Vagina (tissue), 2 donors: ENCODE data around the gene SCIN. TPM values are rescaled to one million over a fixed set of nuclear protein-coding genes. Genes with fewer than 3 reads are reported as not detected.

Experiments used
- DNase-seq, 2 donors: peaks; one replicate each; pipeline ENCODE4 v3.0.0-alpha.2; 2017; ENCODE audit errors: extremely low spot score in 2 of 2
- H3K27ac ChIP-seq: fragments of 200-600 bp; sonication (generic); one replicate; pipeline ENCODE4 v1.5.1; 2019
- H3K27me3 ChIP-seq: fragments of 200-600 bp; sonication (generic); one replicate; pipeline ENCODE4 v1.5.1; 2019
- H3K36me3 ChIP-seq, 2 donors: fragments of 200-600 bp; sonication (generic); one replicate each; pipeline ENCODE4 v1.5.1; 2017 to 2019
- H3K4me1 ChIP-seq: fragments of 200-600 bp; sonication (generic); one replicate; pipeline ENCODE4 v1.5.1; 2019
- H3K4me3 ChIP-seq, 2 donors: fragments of 200-600 bp; sonication (generic); 1 replicate in 1 of 2; 2 replicates in 1 of 2; pipeline ENCODE4 v1.5.1; 2016 to 2019
- H3K9me3 ChIP-seq: fragments of 200-600 bp; sonication (generic); one replicate; pipeline ENCODE4 v1.5.1; 2019
- POLR2A ChIP-seq, 2 donors: fragments of 450-650 bp; IDR thresholded peaks; one replicate each; pipeline ENCODE4 v1.6.1; 2017; ENCODE audit warnings: antibody characterized with exemption in 2 of 2, mild to moderate bottlenecking in 2 of 2, moderate library complexity in 2 of 2
- POLR2AphosphoS5 ChIP-seq, 2 donors: sonication (generic); formaldehyde crosslinking; IDR thresholded peaks; one replicate each; pipeline ENCODE4 v1.9.0; 2017; ENCODE audit warnings: antibody characterized with exemption in 2 of 2, mild to moderate bottlenecking in 2 of 2, low read depth in 1 of 2; ENCODE audit not compliant: insufficient read depth in 1 of 2
- intact Hi-C: fragments of 100-400 bp; cut with DNase I; formaldehyde crosslinking; loops from one replicate; pipeline ENCODE4 v1.15.1; 2023
- total RNA-seq: library from RNA; depleted of rRNA; stranded (reverse); fragments of >200 nt; gene quantifications from one replicate; pipeline ENCODE4 v1.2.3, GENCODE V29; 2016
- TF ChIP-seq, protein P1 (sequence below), 3 experiments: fragments of 450-650 bp in 2 of 3; fragments of 200-600 bp in 1 of 3; sonication (generic) in 1 of 3; IDR thresholded peaks; one replicate each; pipeline ENCODE4 v1.5.1; 2017 to 2019; ENCODE audit warnings: antibody characterized with exemption in 3 of 3, mild to moderate bottlenecking in 2 of 3, moderate library complexity in 2 of 3

Gene SCIN
- total RNA-seq, 1 donor from 2014 or later, result 0.74 TPM

DNA sequence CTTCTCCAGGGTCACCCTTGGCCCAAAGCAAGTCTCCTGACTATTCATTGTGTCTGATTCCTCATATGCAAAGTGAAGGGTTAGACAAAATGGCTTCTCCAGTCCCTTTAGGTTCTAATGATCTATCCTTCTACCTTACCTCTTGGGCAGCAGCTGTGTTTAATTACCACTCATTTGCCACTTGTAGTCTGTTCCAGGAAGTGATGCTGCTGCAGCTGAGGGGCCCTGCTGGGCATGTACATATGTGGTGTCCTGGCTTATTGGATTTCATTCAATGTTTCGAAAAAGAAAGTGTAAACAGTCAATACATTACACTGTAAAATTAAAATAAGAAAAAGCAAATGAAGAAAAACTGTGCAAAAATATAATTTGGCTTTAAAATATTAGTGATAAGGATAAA, 36.6 kb downstream of the SCIN start:
- intact Hi-C loops, result no loop called here

DNA sequence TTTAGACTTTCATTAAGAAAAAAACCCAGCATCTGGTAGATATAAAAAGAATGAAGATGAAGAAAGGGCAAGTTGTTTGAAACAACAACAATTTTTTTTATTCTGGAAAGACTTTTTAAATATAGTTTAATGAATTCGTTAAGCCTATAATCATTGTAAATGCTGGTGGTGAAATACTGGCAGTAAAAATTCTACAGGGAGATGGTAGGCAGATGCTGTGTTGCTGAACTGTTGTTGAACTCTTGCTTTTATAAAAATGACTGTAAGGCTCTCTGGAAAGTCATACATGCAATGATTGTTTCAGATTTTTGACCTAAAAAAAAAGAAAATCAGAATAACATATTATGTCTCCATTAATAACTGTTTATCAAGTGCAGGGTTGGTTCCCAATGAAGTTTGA, 39.0 kb downstream of the SCIN start:
- no peaks in the 10 kb centered on the region for H3K4me1 ChIP-seq
- no peak for TF ChIP-seq POLR2AphosphoS5 (IDR thresholded peaks at IDR 0.05; ENCODE audit: insufficient read depth in 1 of 2, low read depth in 1 of 2)
- TF ChIP-seq POLR2A (IDR thresholded peaks at IDR 0.05), result no peak
- TF ChIP-seq, protein P1, sequence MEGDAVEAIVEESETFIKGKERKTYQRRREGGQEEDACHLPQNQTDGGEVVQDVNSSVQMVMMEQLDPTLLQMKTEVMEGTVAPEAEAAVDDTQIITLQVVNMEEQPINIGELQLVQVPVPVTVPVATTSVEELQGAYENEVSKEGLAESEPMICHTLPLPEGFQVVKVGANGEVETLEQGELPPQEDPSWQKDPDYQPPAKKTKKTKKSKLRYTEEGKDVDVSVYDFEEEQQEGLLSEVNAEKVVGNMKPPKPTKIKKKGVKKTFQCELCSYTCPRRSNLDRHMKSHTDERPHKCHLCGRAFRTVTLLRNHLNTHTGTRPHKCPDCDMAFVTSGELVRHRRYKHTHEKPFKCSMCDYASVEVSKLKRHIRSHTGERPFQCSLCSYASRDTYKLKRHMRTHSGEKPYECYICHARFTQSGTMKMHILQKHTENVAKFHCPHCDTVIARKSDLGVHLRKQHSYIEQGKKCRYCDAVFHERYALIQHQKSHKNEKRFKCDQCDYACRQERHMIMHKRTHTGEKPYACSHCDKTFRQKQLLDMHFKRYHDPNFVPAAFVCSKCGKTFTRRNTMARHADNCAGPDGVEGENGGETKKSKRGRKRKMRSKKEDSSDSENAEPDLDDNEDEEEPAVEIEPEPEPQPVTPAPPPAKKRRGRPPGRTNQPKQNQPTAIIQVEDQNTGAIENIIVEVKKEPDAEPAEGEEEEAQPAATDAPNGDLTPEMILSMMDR (IDR thresholded peaks at IDR 0.05), result no peak
- no peaks in the 10 kb centered on the region for H3K9me3 ChIP-seq
- no peak overlapping the region for H3K4me3 ChIP-seq
- no peaks in the 10 kb centered on the region for H3K27me3 ChIP-seq
- no peak overlapping the region for H3K27ac ChIP-seq
- H3K36me3 ChIP-seq, result no peaks in the 10 kb centered on the region
- intact Hi-C loops, result no loop called here
- DNase-seq, result no peak

More for the DNA sequence above, 36.6 kb downstream of the SCIN start:
- Histone ChIP-seq H3K4me1 (no peaks in the 10 kb centered on the region), H3K36me3 (no peaks in the 10 kb centered on the region), H3K9me3 (no peaks in the 10 kb centered on the region), H3K4me3 (no peak overlapping the region), H3K27ac (no peak overlapping the region), H3K27me3 (no peaks in the 10 kb centered on the region)
- no peak for TF ChIP-seq POLR2A (IDR thresholded peaks at IDR 0.05)
- TF ChIP-seq, protein P1 (IDR thresholded peaks at IDR 0.05), result no peak
- TF ChIP-seq POLR2AphosphoS5 (IDR thresholded peaks at IDR 0.05; ENCODE audit: insufficient read depth in 1 of 2, low read depth in 1 of 2), result no peak
- DNase-seq, result no peak

DNA sequence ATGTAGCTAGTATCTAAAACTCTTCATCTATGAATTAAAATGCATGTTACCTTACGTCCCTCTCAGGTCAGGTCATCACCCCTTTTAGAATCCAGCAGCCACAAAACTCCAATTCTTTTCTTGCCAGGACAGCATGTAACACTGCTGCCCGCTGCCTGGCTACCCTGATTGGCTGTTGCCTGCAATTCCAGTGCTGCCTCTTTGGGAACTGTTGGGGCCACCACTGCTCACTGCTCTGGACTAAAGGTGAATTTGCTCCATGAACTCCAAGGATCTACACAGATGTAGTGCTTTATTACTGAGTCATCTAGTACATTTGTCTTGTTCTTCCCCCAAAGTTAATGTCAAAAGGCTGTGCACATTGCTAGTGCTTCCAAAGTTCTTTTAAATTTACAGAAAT, 40.4 kb downstream of the SCIN start:
- intact Hi-C loops, result no loop called here
- H3K4me3 ChIP-seq, result no peak overlapping the region
- DNase-seq, result no peak
- H3K36me3 ChIP-seq, result no peaks in the 10 kb centered on the region
- no peaks in the 10 kb centered on the region for H3K9me3 ChIP-seq
- no peaks in the 10 kb centered on the region for H3K4me1 ChIP-seq
- H3K27ac ChIP-seq, result no peak overlapping the region
- H3K27me3 ChIP-seq, result no peaks in the 10 kb centered on the region
- TF ChIP-seq, protein P1 (IDR thresholded peaks at IDR 0.05), result no peak
- TF ChIP-seq POLR2A (IDR thresholded peaks at IDR 0.05), result no peak
- TF ChIP-seq POLR2AphosphoS5 (IDR thresholded peaks at IDR 0.05; ENCODE audit: insufficient read depth in 1 of 2, low read depth in 1 of 2), result no peak

DNA sequence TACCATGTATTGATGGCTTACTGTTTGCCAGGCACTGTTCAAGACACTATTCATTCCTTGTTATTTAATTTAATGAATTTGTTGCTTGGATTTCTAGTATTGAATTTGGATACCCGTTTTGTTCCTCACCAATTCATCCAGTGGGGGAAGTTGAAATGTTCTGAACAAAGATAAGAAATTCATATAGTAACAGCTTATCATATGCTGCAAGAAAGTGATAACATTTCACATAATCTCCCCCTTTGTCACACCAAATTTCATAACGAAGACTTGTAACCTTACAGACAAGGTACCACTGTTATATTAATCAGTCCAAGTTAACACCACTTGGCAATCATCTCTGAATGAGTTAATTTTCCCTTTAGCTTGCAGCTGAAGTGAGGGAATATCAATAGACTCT, 42.1 kb downstream of the SCIN start:
- Histone ChIP-seq H3K27ac (no peak overlapping the region), H3K4me1 (no peaks in the 10 kb centered on the region), H3K36me3 (no peaks in the 10 kb centered on the region), H3K27me3 (no peaks in the 10 kb centered on the region), H3K4me3 (no peak overlapping the region), H3K9me3 (no peaks in the 10 kb centered on the region)
- TF ChIP-seq, protein P1 (IDR thresholded peaks at IDR 0.05), result no peak
- TF ChIP-seq POLR2AphosphoS5 (IDR thresholded peaks at IDR 0.05; ENCODE audit: insufficient read depth in 1 of 2, low read depth in 1 of 2), result no peak
- no peak for DNase-seq
- intact Hi-C loops, result no loop called here

DNA sequence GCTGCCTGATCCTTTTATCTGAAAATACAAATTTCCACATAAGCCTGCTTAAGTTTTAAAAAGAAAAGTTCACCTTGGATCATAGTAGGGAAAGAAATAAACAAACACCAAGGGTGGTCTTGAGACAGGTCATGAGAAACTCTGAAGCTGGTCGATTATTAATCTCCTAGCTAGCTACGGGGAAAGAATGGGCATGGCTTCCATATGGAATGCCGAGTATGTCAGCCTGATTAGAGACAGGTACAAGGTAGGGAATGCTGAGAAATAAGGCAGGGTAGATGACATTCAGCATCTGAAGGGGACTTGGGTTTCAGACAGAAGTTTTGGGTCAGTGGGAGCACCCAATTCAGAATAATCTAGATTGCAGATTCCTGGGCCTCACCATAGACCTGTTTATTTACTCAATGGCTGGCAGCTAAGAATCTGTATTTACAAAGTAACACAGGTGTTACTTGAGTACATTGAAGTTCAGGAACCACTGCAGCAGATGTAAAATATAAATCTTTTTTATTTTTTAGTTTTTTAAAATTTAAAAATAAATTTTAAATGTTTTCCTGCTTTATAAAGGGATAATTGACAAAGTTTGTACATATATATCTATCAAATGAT, 49.0 kb downstream of the SCIN start:
- intact Hi-C loops, result no loop called here
- no peak overlapping the region for H3K27ac ChIP-seq
- no peaks in the 10 kb centered on the region for H3K27me3 ChIP-seq

More for the DNA sequence above, 49.0 kb downstream of the SCIN start:
- Histone ChIP-seq H3K36me3 (no peaks in the 10 kb centered on the region), H3K4me3 (no peak overlapping the region), H3K9me3 (no peaks in the 10 kb centered on the region), H3K4me1 (no peaks in the 10 kb centered on the region)
- no peak for DNase-seq
- TF ChIP-seq POLR2A (IDR thresholded peaks at IDR 0.05) (no peak), POLR2AphosphoS5 (IDR thresholded peaks at IDR 0.05; ENCODE audit: insufficient read depth in 1 of 2, low read depth in 1 of 2) (no peak)
- TF ChIP-seq, protein P1 (IDR thresholded peaks at IDR 0.05), result no peak
